ENCODE measurements around the gene ITIH2.
"Not testable (repeated sequence)": the region's sequence is repeated elsewhere in the genome, so short reads cannot be mapped to it uniquely, and the experiment has no call there.

The ITIH2 gene

GRCh38 chr10:7752251-7752650 is 49.1 kb downstream of the ITIH2 start:
- no peak for FAIRE-seq

- no peak for FAIRE-seq
These were observed 52.0 kb downstream of the ITIH2 start for GRCh38 chr10:7755103-7755502.

- FAIRE-seq, result no peak
These were observed 53.4 kb downstream of the ITIH2 start for GRCh38 chr10:7756360-7756992.

GRCh38 chr10:7763929-7764328 is 60.8 kb downstream of the ITIH2 start:
- FAIRE-seq, result no peak

- FAIRE-seq, result no peak
These were observed 63.1 kb downstream of the ITIH2 start for GRCh38 chr10:7766241-7766640.

GRCh38 chr10:7767209-7767608 is 64.1 kb downstream of the ITIH2 start:
- FAIRE-seq, result no peak

- no peak for FAIRE-seq
These were observed 65.3 kb downstream of the ITIH2 start for GRCh38 chr10:7768417-7768816.

- FAIRE-seq, result peak; percentile 88
These were observed 71.0 kb downstream of the ITIH2 start for GRCh38 chr10:7773845-7774801.

- no peak for FAIRE-seq
These were observed 73.7 kb downstream of the ITIH2 start for GRCh38 chr10:7776777-7777176.

GRCh38 chr10:7782194-7782593 is 79.1 kb downstream of the ITIH2 start:
- FAIRE-seq, result not testable (repeated sequence)

GRCh38 chr10:7786430-7786829 is 83.3 kb downstream of the ITIH2 start:
- FAIRE-seq, result no peak

GRCh38 chr10:7787150-7787856 is 84.2 kb downstream of the ITIH2 start:
- no peak for FAIRE-seq

- no peak for FAIRE-seq
These were observed 84.9 kb downstream of the ITIH2 start, which contains the start of the genes ATP5F1C and KIN for GRCh38 chr10:7787857-7788638. Gene ATP5F1C (plus strand): TSS chr10:7788177. CDS start chr10:7788208, 31 bp downstream. Gene KIN (minus strand): TSS chr10:7787993. CDS start chr10:7787933, 60 bp downstream.

GRCh38 chr10:7788639-7789286 is 85.6 kb downstream of the ITIH2 start:
- no peak for FAIRE-seq

- no peak for FAIRE-seq
These were observed 86.3 kb downstream of the ITIH2 start for GRCh38 chr10:7789390-7789789.

- FAIRE-seq, result no peak
These were observed 89.4 kb downstream of the ITIH2 start for GRCh38 chr10:7792541-7792940.

GRCh38 chr10:7794251-7795026 is 91.3 kb downstream of the ITIH2 start:
- FAIRE-seq, result peak; percentile 5

- peak; percentile 13 for FAIRE-seq
These were observed 92.5 kb downstream of the ITIH2 start for GRCh38 chr10:7795605-7796004.

GRCh38 chr10:7797582-7797981 is 94.5 kb downstream of the ITIH2 start:
- no peak for FAIRE-seq
